ENCODE data around the gene C19orf38.
"Not testable (repeated sequence)": the region's sequence is repeated elsewhere in the genome, so short reads cannot be mapped to it uniquely, and the experiment has no call there.

Gene C19orf38

GRCh38 chr19:10852098-10852800 lies 4.0 kb downstream of the C19orf38 start:
- DNase-seq (ENCODE audit: low spot score) = peak; percentile 50

- no peak for DNase-seq (ENCODE audit: low spot score)
These were observed 4.7 kb downstream of the C19orf38 start for GRCh38 chr19:10852941-10853340.

- no peak for DNase-seq (ENCODE audit: low spot score)
These were observed 6.3 kb downstream of the C19orf38 start for GRCh38 chr19:10854350-10855089.

GRCh38 chr19:10855879-10856522 lies 7.8 kb downstream of the C19orf38 start:
- no peak for DNase-seq (ENCODE audit: low spot score)

- not testable (repeated sequence) for DNase-seq (ENCODE audit: low spot score)
These were observed 8.7 kb downstream of the C19orf38 start for GRCh38 chr19:10856899-10857298.

- no peak for DNase-seq (ENCODE audit: low spot score)
These were observed 10.1 kb downstream of the C19orf38 start for GRCh38 chr19:10858204-10858828.

GRCh38 chr19:10861103-10861651 lies 13.0 kb downstream of the C19orf38 start:
- no peak for DNase-seq (ENCODE audit: low spot score)

- no peak for DNase-seq (ENCODE audit: low spot score)
These were observed 14.4 kb downstream of the C19orf38 start for GRCh38 chr19:10862561-10863106.

GRCh38 chr19:10863107-10863717 lies 15.0 kb downstream of the C19orf38 start:
- peak; percentile 77 for DNase-seq (ENCODE audit: low spot score)

- peak; percentile 93 for DNase-seq (ENCODE audit: low spot score)
These were observed 16.3 kb downstream of the C19orf38 start for GRCh38 chr19:10864538-10864899.

- DNase-seq (ENCODE audit: low spot score) = no peak
These were observed 18.3 kb downstream of the C19orf38 start for GRCh38 chr19:10866495-10866894.

GRCh38 chr19:10868872-10869547 lies 20.8 kb downstream of the C19orf38 start:
- no peak for DNase-seq (ENCODE audit: low spot score)

GRCh38 chr19:10869872-10870311 lies 21.7 kb downstream of the C19orf38 start:
- DNase-seq (ENCODE audit: low spot score) = not testable (repeated sequence)

GRCh38 chr19:10870501-10870954 lies 22.3 kb downstream of the C19orf38 start:
- DNase-seq (ENCODE audit: low spot score) = no peak

- DNase-seq (ENCODE audit: low spot score) = peak; percentile 99
These were observed 22.9 kb downstream of the C19orf38 start, which contains the start of gene CARM1 for GRCh38 chr19:10870955-10871603. TSS of gene CARM1 (plus strand) at chr19:10871553. CDS start at chr19:10871703, 150 bp downstream.

- peak; percentile 54 for DNase-seq (ENCODE audit: low spot score)
These were observed 23.7 kb downstream of the C19orf38 start for GRCh38 chr19:10871711-10872545.

- no peak for DNase-seq (ENCODE audit: low spot score)
These were observed 24.4 kb downstream of the C19orf38 start for GRCh38 chr19:10872546-10873107.

- no peak for DNase-seq (ENCODE audit: low spot score)
These were observed 25.8 kb downstream of the C19orf38 start for GRCh38 chr19:10874024-10874423.
